ENCODE data around the gene GBA3. TPM values are rescaled to one million over a fixed set of nuclear protein-coding genes. Genes with fewer than 3 reads are reported as not detected.

GBA3 gene
- not detected for total RNA-seq

DNA sequence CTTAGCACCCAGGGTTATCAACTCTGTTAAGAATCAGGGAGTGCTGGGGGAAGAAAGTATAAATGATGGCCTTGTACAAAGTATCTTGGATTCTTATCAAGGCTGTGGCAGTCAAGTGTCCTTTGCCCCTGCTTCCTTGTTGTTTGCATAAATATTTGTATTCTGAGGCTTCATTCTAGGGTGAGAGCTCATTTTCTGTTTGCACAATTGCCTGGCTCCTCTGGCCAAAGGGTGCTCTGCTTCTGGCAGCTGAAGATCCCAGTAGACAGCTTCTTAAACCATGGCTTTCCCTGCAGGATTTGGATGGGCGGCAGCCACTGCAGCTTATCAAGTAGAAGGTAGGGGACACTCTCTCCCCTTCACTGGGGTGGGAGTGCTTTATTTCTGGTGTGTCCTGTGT, at the start of gene GBA3:
GBA3 (plus strand) TSS at position 202 of the 400 bp plus-strand sequence.
- intact Hi-C loops (cut with micrococcal nuclease), result no loop called here
- Mint-ChIP-seq H3K36me3 (no peaks in the 10 kb centered on the region), H3K9me3 (no peaks in the 10 kb centered on the region), H3K4me3 (no peak within 1 kb of the TSS), H3K27ac (no peak within 1 kb of the TSS), H3K27me3 (no peaks in the 10 kb centered on the region), H3K4me1 (ENCODE audit: low read depth) (no peaks in the 10 kb centered on the region)
- CTCF ChIA-PET, result interaction anchor here (0.7 to 1.4 kb wide), 2 partner anchors 282 to 903 kb away, joined by 3 read pairs; no protein-coding TSS in a partner anchor
- POLR2A ChIA-PET, result no interaction called here
- DNase-seq, result no peak

DNA sequence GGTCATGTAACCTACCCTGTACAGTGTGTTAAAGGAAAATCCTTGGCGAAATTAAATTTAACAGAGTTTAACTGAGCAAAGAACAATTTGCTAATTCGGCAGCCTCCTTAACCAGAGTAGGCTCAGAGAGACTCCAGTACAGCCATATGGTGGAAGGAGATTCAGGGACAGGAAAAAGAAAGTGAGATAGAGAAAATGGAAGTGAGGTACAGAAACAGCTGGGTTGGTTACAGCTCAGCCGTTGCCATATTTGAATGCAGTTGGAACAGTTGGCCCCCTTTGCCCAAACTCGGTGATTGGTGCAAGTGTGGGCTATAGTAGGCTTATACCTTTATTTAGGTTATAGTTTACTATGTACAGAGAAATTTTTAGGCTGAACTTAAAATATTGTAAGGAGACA, 48.8 kb upstream of the GBA3 start:
- Mint-ChIP-seq H3K36me3 (no peaks in the 10 kb centered on the region), H3K9me3 (peaks cover 13% of the 10 kb centered on the region), H3K27ac (no peak overlapping the region), H3K27me3 (no peaks in the 10 kb centered on the region), H3K4me1 (ENCODE audit: low read depth) (no peaks in the 10 kb centered on the region), H3K4me3 (no peak overlapping the region)
- no peak for DNase-seq
- intact Hi-C loops (cut with micrococcal nuclease), result no loop called here
- ChIA-PET POLR2A (no interaction called here), CTCF (interaction anchor here (0.8 kb wide), 1 partner anchor 253 kb away, joined by 3 read pairs; no protein-coding TSS in a partner anchor)

DNA sequence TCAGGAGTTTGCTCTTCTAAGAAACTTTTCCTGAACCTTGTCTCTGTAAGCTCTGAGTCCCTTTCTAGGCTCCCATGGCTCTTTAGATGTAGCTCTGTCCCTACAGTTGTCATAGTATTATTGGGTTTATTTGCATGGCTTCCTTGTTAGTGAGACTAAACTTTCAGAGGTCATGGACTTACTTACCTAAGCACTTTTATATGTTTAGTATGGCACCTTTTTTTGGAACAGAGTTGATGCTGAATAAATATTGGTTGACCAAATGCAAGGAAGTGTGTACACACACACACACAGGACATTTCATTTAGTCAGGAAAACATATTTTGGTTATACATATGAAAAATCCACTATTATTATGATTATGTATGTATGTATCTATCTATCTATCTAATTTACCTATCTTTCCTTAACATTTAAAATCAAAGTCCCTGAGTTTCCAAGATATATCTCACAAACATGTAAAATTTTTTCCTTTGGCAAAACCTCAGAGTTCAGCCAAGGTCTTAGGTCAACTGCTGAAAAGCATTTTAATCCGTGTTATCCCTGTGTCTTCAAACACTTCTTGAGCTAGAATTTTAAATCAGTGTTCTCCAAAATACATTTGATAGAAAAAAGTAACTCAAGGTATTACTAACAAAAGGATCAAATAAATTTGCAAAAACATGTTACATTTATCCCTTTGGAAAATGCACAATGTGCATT, 47.1 kb upstream of the GBA3 start:
- no peaks in the 10 kb centered on the region for H3K27me3 Mint-ChIP-seq
- no peaks in the 10 kb centered on the region for H3K4me1 Mint-ChIP-seq (ENCODE audit: low read depth)
- no peaks in the 10 kb centered on the region for H3K36me3 Mint-ChIP-seq
- H3K4me3 Mint-ChIP-seq, result no peak overlapping the region
- CTCF ChIA-PET, result no interaction called here
- intact Hi-C loops (cut with micrococcal nuclease), result no loop called here
- H3K9me3 Mint-ChIP-seq, result peaks cover 6% of the 10 kb centered on the region
- H3K27ac Mint-ChIP-seq, result no peak overlapping the region
- no peak for DNase-seq
- POLR2A ChIA-PET, result no interaction called here

DNA sequence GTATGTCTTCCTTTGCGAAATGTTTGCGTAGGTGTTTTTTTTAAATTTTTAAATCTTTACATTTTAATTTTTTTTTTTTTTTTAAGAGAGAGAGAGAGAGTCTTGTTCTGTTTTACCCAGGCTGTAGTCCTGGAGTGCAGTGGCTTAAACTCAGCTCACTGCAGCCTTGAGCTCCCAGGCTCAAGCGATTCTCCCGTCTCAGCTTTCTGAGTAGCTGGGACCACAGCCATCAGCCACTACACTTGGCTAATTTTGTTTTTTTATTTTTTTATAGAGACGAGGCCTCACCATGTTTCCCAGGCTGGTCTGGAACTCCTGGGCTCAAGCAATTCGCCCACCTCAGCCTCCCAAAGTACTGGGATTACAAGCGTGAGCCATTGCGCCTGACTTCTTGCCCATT, 43.7 kb upstream of the GBA3 start:
- CTCF ChIA-PET, result no interaction called here

DNA sequence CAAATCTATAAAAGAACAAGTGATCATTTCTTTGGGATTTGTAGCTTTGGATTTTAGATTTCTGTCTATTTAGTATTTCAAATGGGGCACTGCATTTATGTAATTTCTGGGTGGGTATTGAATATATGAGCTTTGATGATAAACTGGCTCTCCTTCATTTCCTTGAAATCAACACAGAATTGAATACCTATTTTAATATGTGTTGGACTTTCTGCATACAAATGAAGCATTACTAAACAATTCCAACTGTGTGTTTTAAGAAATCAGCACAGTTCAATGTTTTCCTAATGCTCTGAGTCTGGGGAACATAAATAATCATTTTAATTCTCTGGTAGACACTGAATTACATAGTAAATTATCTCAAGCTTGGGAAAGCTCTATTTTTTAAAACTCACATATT, 42.0 kb upstream of the GBA3 start:
- H3K4me1 Mint-ChIP-seq (ENCODE audit: low read depth), result no peaks in the 10 kb centered on the region
- intact Hi-C loops (cut with micrococcal nuclease), result no loop called here
- POLR2A ChIA-PET, result no interaction called here
- H3K36me3 Mint-ChIP-seq, result no peaks in the 10 kb centered on the region
- CTCF ChIA-PET, result no interaction called here
- no peak overlapping the region for H3K4me3 Mint-ChIP-seq
- no peak overlapping the region for H3K27ac Mint-ChIP-seq
- no peak for DNase-seq
- no peaks in the 10 kb centered on the region for H3K27me3 Mint-ChIP-seq
- peaks cover 5% of the 10 kb centered on the region for H3K9me3 Mint-ChIP-seq

More for the DNA sequence above, 43.7 kb upstream of the GBA3 start:
- no peaks in the 10 kb centered on the region for H3K4me1 Mint-ChIP-seq (ENCODE audit: low read depth)
- intact Hi-C loops (cut with micrococcal nuclease), result no loop called here
- H3K27me3 Mint-ChIP-seq, result no peaks in the 10 kb centered on the region
- H3K4me3 Mint-ChIP-seq, result no peak overlapping the region
- H3K27ac Mint-ChIP-seq, result no peak overlapping the region
- DNase-seq, result no peak
- POLR2A ChIA-PET, result no interaction called here
- H3K36me3 Mint-ChIP-seq, result no peaks in the 10 kb centered on the region
- H3K9me3 Mint-ChIP-seq, result peaks cover 5% of the 10 kb centered on the region

DNA sequence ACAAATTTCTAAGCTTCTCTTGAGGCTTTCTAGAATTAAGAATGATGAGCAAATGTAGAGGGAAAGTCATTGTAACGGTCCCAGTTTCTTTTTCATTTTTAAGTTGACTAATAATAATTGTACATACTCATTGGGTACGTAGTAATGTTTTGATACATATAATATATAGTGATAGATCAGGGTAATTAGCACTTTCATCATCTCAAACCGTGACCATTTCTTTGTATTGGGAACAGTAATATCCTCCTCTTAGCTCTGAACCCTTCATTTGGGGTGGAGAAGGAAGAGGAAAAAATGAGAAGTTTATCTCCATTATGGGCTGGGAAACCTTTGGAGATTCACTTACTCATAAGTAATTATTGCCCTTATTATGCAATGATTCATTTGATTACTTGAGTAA, 39.0 kb upstream of the GBA3 start:
- Mint-ChIP-seq H3K27ac (no peak overlapping the region), H3K4me1 (ENCODE audit: low read depth) (no peaks in the 10 kb centered on the region), H3K27me3 (no peaks in the 10 kb centered on the region), H3K4me3 (no peak overlapping the region), H3K36me3 (no peaks in the 10 kb centered on the region), H3K9me3 (peaks cover 5% of the 10 kb centered on the region)
- POLR2A ChIA-PET, result no interaction called here
- CTCF ChIA-PET, result no interaction called here
- intact Hi-C loops (cut with micrococcal nuclease), result no loop called here
- DNase-seq, result no peak

DNA sequence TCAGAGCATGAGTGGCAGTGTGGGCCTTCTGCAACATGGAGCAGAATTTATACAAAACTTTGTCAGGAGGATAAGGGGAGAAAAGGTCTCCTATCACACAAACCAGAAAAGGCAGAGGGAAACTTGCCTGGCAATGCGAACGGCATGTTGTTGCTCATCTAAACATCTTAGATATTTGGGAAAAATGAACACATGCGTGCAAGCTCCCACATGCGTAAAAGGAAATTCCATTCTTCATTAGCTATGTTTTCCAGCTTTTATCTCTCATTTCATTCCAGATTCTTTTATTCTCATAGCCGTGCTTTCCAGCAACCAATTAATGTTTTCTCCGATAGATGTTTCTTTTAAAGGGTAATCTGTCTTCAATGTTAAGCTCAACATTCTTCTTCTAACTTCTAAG, 31.3 kb upstream of the GBA3 start:
- intact Hi-C loops (cut with micrococcal nuclease), result no loop called here
- DNase-seq, result no peak
- no peak overlapping the region for H3K4me3 Mint-ChIP-seq
- no peak overlapping the region for H3K27ac Mint-ChIP-seq
- ChIA-PET POLR2A (no interaction called here), CTCF (no interaction called here)
- H3K36me3 Mint-ChIP-seq, result no peaks in the 10 kb centered on the region
- no peaks in the 10 kb centered on the region for H3K4me1 Mint-ChIP-seq (ENCODE audit: low read depth)
- H3K9me3 Mint-ChIP-seq, result peaks cover 3% of the 10 kb centered on the region
- no peaks in the 10 kb centered on the region for H3K27me3 Mint-ChIP-seq

DNA sequence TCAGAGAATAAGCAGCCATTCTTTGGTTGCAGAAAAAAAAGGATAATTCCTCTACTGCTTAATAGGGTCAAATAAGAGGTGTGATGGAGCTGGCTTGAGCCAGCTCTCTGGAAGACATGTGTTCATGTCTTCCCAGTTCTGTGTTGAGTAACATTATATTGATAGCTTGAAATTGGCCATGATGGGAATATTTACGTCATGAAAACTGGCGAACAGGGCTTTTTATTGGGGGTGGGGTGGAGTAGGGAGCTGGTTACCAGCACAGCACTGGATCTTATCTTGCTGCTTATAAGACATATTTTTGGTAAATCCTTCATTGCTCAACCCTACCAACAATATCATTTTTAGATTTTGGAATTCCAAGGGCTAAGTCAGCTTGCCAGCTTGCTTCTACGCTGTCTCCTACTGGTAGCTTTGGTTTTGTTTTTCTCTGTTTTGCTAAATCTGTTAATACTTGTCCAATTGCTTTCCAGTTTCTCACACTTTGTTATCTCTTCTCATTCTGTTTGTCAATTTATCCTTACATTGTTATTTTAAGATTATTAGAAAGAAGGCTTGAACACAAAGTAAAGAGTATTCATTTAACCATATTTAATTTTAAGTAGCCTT, 25.3 kb upstream of the GBA3 start:
- H3K27me3 Mint-ChIP-seq, result no peaks in the 10 kb centered on the region
- CTCF ChIA-PET, result no interaction called here
- no peak overlapping the region for H3K27ac Mint-ChIP-seq
- intact Hi-C loops (cut with micrococcal nuclease), result no loop called here
- H3K36me3 Mint-ChIP-seq, result no peaks in the 10 kb centered on the region
- no peak overlapping the region for H3K4me3 Mint-ChIP-seq
- no peaks in the 10 kb centered on the region for H3K9me3 Mint-ChIP-seq
- DNase-seq, result no peak
- POLR2A ChIA-PET, result no interaction called here
- peaks cover 2% of the 10 kb centered on the region for H3K4me1 Mint-ChIP-seq (ENCODE audit: low read depth)

DNA sequence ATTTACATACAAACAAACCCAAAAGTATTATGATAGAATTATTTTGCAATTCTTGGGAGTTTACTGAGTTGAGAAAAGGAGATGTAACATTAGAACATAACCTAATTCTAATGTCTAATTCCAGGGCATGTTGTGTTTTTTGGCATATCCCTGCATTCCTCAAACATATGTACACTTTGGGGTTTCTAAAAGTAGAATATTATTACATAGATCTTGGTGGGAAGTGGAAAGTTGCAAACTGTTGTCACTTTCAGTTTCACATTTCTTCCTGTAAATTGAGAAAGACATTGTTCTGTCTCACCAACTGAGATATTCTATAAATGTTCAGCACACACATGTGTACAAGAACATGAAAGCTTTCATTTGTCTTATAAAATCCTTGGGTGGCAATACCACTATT, 24.4 kb upstream of the GBA3 start:
- no peak overlapping the region for H3K4me3 Mint-ChIP-seq
- intact Hi-C loops (cut with micrococcal nuclease), result no loop called here
- DNase-seq, result no peak
- ChIA-PET POLR2A (no interaction called here), CTCF (no interaction called here)
- no peaks in the 10 kb centered on the region for H3K36me3 Mint-ChIP-seq
- H3K27me3 Mint-ChIP-seq, result no peaks in the 10 kb centered on the region
- H3K27ac Mint-ChIP-seq, result no peak overlapping the region
- peaks cover 2% of the 10 kb centered on the region for H3K4me1 Mint-ChIP-seq (ENCODE audit: low read depth)
- no peaks in the 10 kb centered on the region for H3K9me3 Mint-ChIP-seq

DNA sequence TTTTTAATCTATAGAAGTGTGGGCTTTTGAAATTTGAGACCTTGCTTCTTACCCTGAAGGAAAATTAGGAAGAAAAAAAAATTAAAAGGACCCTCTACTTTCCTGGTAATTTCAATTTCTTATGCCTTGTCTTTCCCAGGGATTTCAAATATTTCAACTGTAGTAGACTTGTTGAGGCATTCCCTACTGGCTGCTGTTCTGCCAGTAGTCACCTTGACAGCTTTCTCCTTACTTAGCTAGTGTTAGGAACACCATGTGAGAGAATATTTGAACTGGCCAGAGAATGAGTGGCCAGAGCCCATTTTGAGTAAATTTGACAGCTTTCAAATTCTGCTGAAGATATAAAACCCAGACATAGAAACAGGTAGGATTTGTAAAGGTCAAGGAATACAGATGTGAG, 24.0 kb upstream of the GBA3 start:
- no peaks in the 10 kb centered on the region for H3K36me3 Mint-ChIP-seq
- no peak overlapping the region for H3K27ac Mint-ChIP-seq
- no peaks in the 10 kb centered on the region for H3K27me3 Mint-ChIP-seq
- no peaks in the 10 kb centered on the region for H3K9me3 Mint-ChIP-seq
- H3K4me3 Mint-ChIP-seq, result no peak overlapping the region
- ChIA-PET POLR2A (no interaction called here), CTCF (no interaction called here)
- H3K4me1 Mint-ChIP-seq (ENCODE audit: low read depth), result peaks cover 2% of the 10 kb centered on the region
- DNase-seq, result no peak
- intact Hi-C loops (cut with micrococcal nuclease), result no loop called here

DNA sequence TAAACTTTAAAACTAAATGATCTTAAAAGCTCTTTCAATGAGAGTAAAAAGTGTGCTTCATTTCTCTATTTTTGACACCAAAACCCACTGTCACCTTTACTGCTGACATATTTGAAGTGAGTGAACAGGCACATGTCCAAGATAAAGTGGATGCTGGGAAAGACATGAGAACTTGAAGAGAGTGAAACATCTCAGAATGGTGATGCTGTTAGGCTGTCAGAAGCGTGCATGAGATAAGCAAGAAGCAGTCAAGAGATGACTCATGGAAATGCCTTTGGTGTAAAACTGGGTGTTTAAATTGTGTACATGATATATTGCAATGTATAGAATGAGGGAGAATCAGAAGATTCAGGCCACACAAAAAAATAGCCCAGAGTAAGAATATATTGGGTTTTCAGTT, 21.8 kb upstream of the GBA3 start:
- no peak for DNase-seq
- no peaks in the 10 kb centered on the region for H3K9me3 Mint-ChIP-seq

DNA sequence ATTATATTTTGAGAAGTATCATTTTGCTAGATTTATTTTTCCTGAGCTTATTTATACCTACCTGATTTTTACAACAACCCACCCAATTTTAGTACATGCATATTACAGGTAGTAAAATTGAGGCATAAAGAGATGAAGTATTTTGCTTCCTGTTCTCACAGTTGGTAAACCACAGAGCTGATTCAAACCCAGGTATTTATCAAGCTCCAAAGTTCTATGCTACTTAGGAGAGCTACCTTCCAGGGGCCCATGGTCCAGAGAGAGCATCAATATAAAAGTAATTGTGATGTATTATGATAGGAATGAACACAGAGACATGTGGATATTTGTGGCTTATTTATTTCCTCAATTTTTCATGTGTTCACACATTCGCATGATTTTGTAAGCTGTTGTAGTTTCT, 20.2 kb upstream of the GBA3 start:
- no peaks in the 10 kb centered on the region for H3K36me3 Mint-ChIP-seq
- H3K4me3 Mint-ChIP-seq, result no peak overlapping the region
- H3K27me3 Mint-ChIP-seq, result no peaks in the 10 kb centered on the region
- H3K9me3 Mint-ChIP-seq, result no peaks in the 10 kb centered on the region
- no peak for DNase-seq
- H3K4me1 Mint-ChIP-seq (ENCODE audit: low read depth), result peaks cover 2% of the 10 kb centered on the region
- intact Hi-C loops (cut with micrococcal nuclease), result no loop called here
- ChIA-PET CTCF (no interaction called here), POLR2A (no interaction called here)
- H3K27ac Mint-ChIP-seq, result no peak overlapping the region

More for the DNA sequence above, 21.8 kb upstream of the GBA3 start:
- ChIA-PET POLR2A (no interaction called here), CTCF (no interaction called here)
- Mint-ChIP-seq H3K27ac (no peak overlapping the region), H3K36me3 (no peaks in the 10 kb centered on the region), H3K27me3 (no peaks in the 10 kb centered on the region), H3K4me3 (no peak overlapping the region), H3K4me1 (ENCODE audit: low read depth) (peaks cover 2% of the 10 kb centered on the region)
- intact Hi-C loops (cut with micrococcal nuclease), result no loop called here

DNA sequence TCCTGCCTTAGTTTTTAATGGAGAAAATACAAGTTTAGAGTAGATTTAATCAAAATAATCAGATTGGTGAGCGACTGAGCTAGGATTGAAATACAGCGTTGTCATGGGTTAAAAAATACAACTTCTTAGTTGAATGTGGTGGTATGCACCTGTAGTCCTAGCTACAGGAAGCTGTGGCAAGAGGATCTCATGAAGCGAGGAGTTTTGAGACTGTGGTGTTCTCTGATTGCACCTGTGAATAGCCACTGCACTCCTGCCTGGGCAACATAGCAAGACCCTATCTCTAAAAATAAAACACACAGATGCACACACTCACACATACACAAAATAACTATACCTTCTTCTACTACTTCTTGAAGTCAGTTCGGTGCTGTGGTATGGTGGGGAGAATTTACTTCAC, 19.8 kb upstream of the GBA3 start:
- ChIA-PET CTCF (no interaction called here), POLR2A (no interaction called here)
- Mint-ChIP-seq H3K27ac (no peak overlapping the region), H3K9me3 (no peaks in the 10 kb centered on the region), H3K4me1 (ENCODE audit: low read depth) (peaks cover 2% of the 10 kb centered on the region), H3K36me3 (no peaks in the 10 kb centered on the region), H3K4me3 (no peak overlapping the region), H3K27me3 (no peaks in the 10 kb centered on the region)
- DNase-seq, result no peak
- intact Hi-C loops (cut with micrococcal nuclease), result no loop called here
